Adrenal gland (tissue), 19 donors: ENCODE data around the gene MSRB1. TPM values are rescaled to one million over a fixed set of nuclear protein-coding genes. Genes with fewer than 3 reads are reported as not detected.

Experiments
- DNase-seq, 7 donors: peaks; one replicate each; pipeline ENCODE4 v3.0.0-alpha.2; 2019 to 2020
- H3K27ac ChIP-seq, 5 donors: fragments of 200-600 bp; sonication (generic) in 4 of 5; 1 replicate in 3 of 5; 2 replicates in 2 of 5; pipeline versions ENCODE4 v1.5.1 to v1.8.0; 2016 to 2020; ENCODE audit warnings: mild to moderate bottlenecking in 1 of 5
- H3K27me3 ChIP-seq: fragments of 200-600 bp; 2 replicates; pipeline ENCODE4 v1.8.0; 2021
- H3K36me3 ChIP-seq, 2 donors: fragments of 200-600 bp; replicated peaks in 1 of 2; 1 replicate in 1 of 2; 2 replicates in 1 of 2; pipeline versions ENCODE4 v1.5.1 to v1.8.0; 2018 to 2022
- H3K4me1 ChIP-seq, 2 donors: fragments of 200-600 bp; replicated peaks in 1 of 2; 1 replicate in 1 of 2; 2 replicates in 1 of 2; pipeline versions ENCODE4 v1.5.1 to v1.8.0; 2018 to 2021
- H3K4me3 ChIP-seq, 4 donors: fragments of 200-600 bp; sonication (generic) in 3 of 4; one replicate each; pipeline ENCODE4 v1.5.1; 2016 to 2018
- H3K9me3 ChIP-seq, 3 donors: fragments of 200-600 bp; sonication (generic) in 1 of 3; replicated peaks in 1 of 3; 1 replicate in 2 of 3; 2 replicates in 1 of 3; pipeline versions ENCODE4 v1.5.1 to v1.8.0; 2016 to 2021
- CTCF ChIP-seq, 6 experiments: fragments of 450-650 bp in 4 of 6; fragments of 200-600 bp in 2 of 6; sonication (generic) in 1 of 6; IDR thresholded peaks; 1 replicate in 5 of 6; 2 replicates in 1 of 6; pipeline versions ENCODE4 v1.5.1 to v1.8.0; 2016 to 2021; ENCODE audit warnings: antibody characterized with exemption in 6 of 6, mild to moderate bottlenecking in 2 of 6, moderate library complexity in 1 of 6
- POLR2A ChIP-seq, 2 donors: fragments of 450-650 bp; IDR thresholded peaks; one replicate each; pipeline ENCODE4 v1.6.1; 2017; ENCODE audit warnings: antibody characterized with exemption in 2 of 2, mild to moderate bottlenecking in 2 of 2, moderate library complexity in 1 of 2
- WGBS, 4 donors: extraction: QIAGEN DNeasy Blood & Tissue Kit in 2 of 4; methylation state at CpG; one replicate each; pipeline versions ENCODE4 v1.1.5 to v1.1.7; 2013 to 2017; 5-methylcytosine and 5-hydroxymethylcytosine counted together
- intact Hi-C, 2 donors: fragments of 100-400 bp; cut with DNase I; formaldehyde crosslinking; loops; one replicate each; pipeline versions ENCODE4 v1.14.1 to v1.15.0; 2022 to 2023
- long read RNA-seq, 10 donors: library from polyadenylated mRNA in 3 of 10; unstranded in 2 of 10; stranded (forward) in 1 of 10; transcript quantifications; one replicate each; pipeline ENCODE4 v2.0.0 and lab custom pipeline, GENCODE V29; 2021 to 2026
- polyA plus RNA-seq, 3 donors: library from polyadenylated mRNA; stranded (reverse); fragments of 200-250 nt in 2 of 3; fragments of 350-450 nt in 1 of 3; fragmentation: Illumina TruSeq in 1 of 3; extraction: RNeasy Lipid Tissue Mini Kit (QIAGEN cat#74804) in 1 of 3; gene quantifications; one replicate each; pipeline ENCODE4 v1.2.3, GENCODE V29; 2013 to 2014
- total RNA-seq, 9 donors: library from RNA; depleted of rRNA in 4 of 9; stranded (reverse); fragments of >200 nt in 4 of 9; fragments of 120-200 nt in 1 of 9; fragmentation: NEBNext Ultra II Directional in 1 of 9; extraction: Animal tissue kit (Norgen Biotek cat#: 25700) in 1 of 9; gene quantifications; one replicate each; pipeline versions ENCODE4 v1.1.0 to v1.2.4, GENCODE V29; 2013 to 2023
- donor health status: healthy with polysubstance abuse.
- donor health status: Bipolar disorder and iron deficiency.
- donor health status: DM: yes; HTN: yes; CAD: no.
- donor health status: DM: no; HTN: no; CAD: no.
- donor health status: DM: no; HTN: no; CAD: no.
- donor health status: DM: yes; HTN: yes; CAD: no.

Gene MSRB1
- total RNA-seq, result 10 to 100 TPM in 7 of 9 donors, 1 to 10 TPM in 2; 9.2 to 21.5 (median 14.8) TPM
- polyA plus RNA-seq, result 10 to 100 TPM in 2 of 3 donors, 1 to 10 TPM in 1; 8.1 to 38.9 (median 21.5) TPM
- long read RNA-seq, donor 1, transcript MSRB1-201 (4 exons, 1,423 nt), result major isoform, 14 of 14 reads
- long read RNA-seq, donor 1, partial matches to known transcripts, result 0 of 14 reads
- long read RNA-seq, donor 1, other reads (novel, unspliced or antisense), result 0 of 14 reads
- long read RNA-seq, donor 2, transcript MSRB1-201 (4 exons, 1,423 nt), result major isoform, 5 of 6 reads
- long read RNA-seq, donor 2, partial matches to known transcripts, result 0 of 6 reads
- long read RNA-seq, donor 2, other reads (novel, unspliced or antisense), result 0 of 6 reads
- long read RNA-seq, donor 3, transcript MSRB1-201 (4 exons, 1,423 nt), result major isoform, 6 of 6 reads
- long read RNA-seq, donor 3, partial matches to known transcripts, result 0 of 6 reads
- long read RNA-seq, donor 3, other reads (novel, unspliced or antisense), result 0 of 6 reads
- long read RNA-seq, donor 4, transcript MSRB1-201 (4 exons, 1,423 nt), result major isoform, 21 of 24 reads
- long read RNA-seq, donor 4, partial matches to known transcripts, result 0 of 24 reads
- long read RNA-seq, donor 4, other reads (novel, unspliced or antisense), result 2 of 24 reads
- long read RNA-seq, donor 5, transcript MSRB1-201 (4 exons, 1,423 nt), result major isoform, 51 of 56 reads
- long read RNA-seq, donor 5, partial matches to known transcripts, result 1 of 56 reads
- long read RNA-seq, donor 5, other reads (novel, unspliced or antisense), result 3 of 56 reads
- long read RNA-seq, donor 6, transcript MSRB1-201 (4 exons, 1,423 nt), result major isoform, 17 of 17 reads
- long read RNA-seq, donor 6, partial matches to known transcripts, result 0 of 17 reads
- long read RNA-seq, donor 6, other reads (novel, unspliced or antisense), result 0 of 17 reads
- long read RNA-seq, donor 7, transcript MSRB1-201 (4 exons, 1,423 nt), result major isoform, 12 of 12 reads
- long read RNA-seq, donor 7, partial matches to known transcripts, result 0 of 12 reads
- long read RNA-seq, donor 7, other reads (novel, unspliced or antisense), result 0 of 12 reads
- long read RNA-seq, donor 8, transcript MSRB1-201 (4 exons, 1,423 nt), result major isoform, 19 of 19 reads
- long read RNA-seq, donor 8, partial matches to known transcripts, result 0 of 19 reads
- long read RNA-seq, donor 8, other reads (novel, unspliced or antisense), result 0 of 19 reads
- long read RNA-seq, donor 9, partial matches to known transcripts, result 0 of 2 reads
- long read RNA-seq, donor 9, other reads (novel, unspliced or antisense), result 0 of 2 reads
- long read RNA-seq, donor 10, partial matches to known transcripts, result 0 of 4 reads
- long read RNA-seq, donor 10, other reads (novel, unspliced or antisense), result 0 of 4 reads

- Histone ChIP-seq H3K9me3 (no peaks in the 10 kb centered on the region), H3K36me3 (peaks cover 0 to 24% of the 10 kb centered on the region in 2 donors), H3K4me3 (peak within 1 kb of the TSS; percentile 49 to 86 (median 58)), H3K27me3 (no peaks in the 10 kb centered on the region), H3K27ac (peak within 1 kb of the TSS in 3 of 5 donors; percentile 40 to 88 (median 40)), H3K4me1 (peaks cover 7 to 11% of the 10 kb centered on the region in 2 donors)
- 0 to 1% (median 1%) methylated on average over 20 to 77 of the region's 77 CpGs for WGBS, 4 donors
- DNase-seq, result peak; percentile 99 to 100 (median 100)
- TF ChIP-seq CTCF (IDR thresholded peaks at IDR 0.05) (peak in 2 of 6 experiments; percentile 7 to 22), POLR2A (IDR thresholded peaks at IDR 0.05) (peak; percentile 83 to 90)
- intact Hi-C loops, result no loop called here
These were observed at the start of gene MSRB1 for GRCh38 chr16:1942810-1943726. Gene MSRB1 (minus strand): TSS chr16:1943199. CDS start chr16:1943156, 43 bp downstream.

GRCh38 chr16:1991948-1992703 lies 49.1 kb upstream of the MSRB1 start:
- no peak for TF ChIP-seq POLR2A (IDR thresholded peaks at IDR 0.05)
- TF ChIP-seq CTCF (IDR thresholded peaks at IDR 0.05), result no peak
- peak; percentile 91 to 99 (median 97) for DNase-seq
- Histone ChIP-seq H3K36me3 (no peaks in the 10 kb centered on the region), H3K4me1 (peaks cover 4 to 28% of the 10 kb centered on the region in 2 donors), H3K27ac (peak overlapping the region in 1 of 5 donors; percentile 50), H3K27me3 (peaks cover 22% of the 10 kb centered on the region), H3K9me3 (no peaks in the 10 kb centered on the region), H3K4me3 (peak overlapping the region in 1 of 4 donors; percentile 27)
- WGBS, 4 donors, result 3 to 11% (median 5%) methylated on average over 7 to 96 of the region's 96 CpGs; no CpG with 5 or more reads in 1 of the 4 donors
- intact Hi-C loops, result no loop called here

GRCh38 chr16:1991588-1991947 lies 48.6 kb upstream of the MSRB1 start:
- Histone ChIP-seq H3K4me1 (peaks cover 4 to 23% of the 10 kb centered on the region in 2 donors), H3K36me3 (peaks cover 0 to 4% of the 10 kb centered on the region in 2 donors), H3K4me3 (peak overlapping the region in 1 of 4 donors; percentile 27), H3K27ac (peak overlapping the region in 1 of 5 donors; percentile 50), H3K27me3 (peaks cover 22% of the 10 kb centered on the region), H3K9me3 (no peaks in the 10 kb centered on the region)
- TF ChIP-seq CTCF (IDR thresholded peaks at IDR 0.05), result no peak
- TF ChIP-seq POLR2A (IDR thresholded peaks at IDR 0.05), result no peak
- WGBS, 4 donors, result 11 to 18% (median 14%) methylated on average over 22 of the region's 22 CpGs; no CpG with 5 or more reads in 1 of the 4 donors
- intact Hi-C loops, result no loop called here
- no peak for DNase-seq
